Vagina (tissue), 2 donors: Measurements from ENCODE around the gene ZBTB16.

Experiments
- CTCF ChIP-seq, 3 experiments: fragments of 450-650 bp in 2 of 3; fragments of 200-600 bp in 1 of 3; sonication (generic) in 1 of 3; IDR thresholded peaks; one replicate each; pipeline ENCODE4 v1.5.1; 2017 to 2019; ENCODE audit warnings: antibody characterized with exemption in 3 of 3, mild to moderate bottlenecking in 2 of 3, moderate library complexity in 2 of 3
- POLR2A ChIP-seq, 2 donors: fragments of 450-650 bp; IDR thresholded peaks; one replicate each; pipeline ENCODE4 v1.6.1; 2017; ENCODE audit warnings: antibody characterized with exemption in 2 of 2, mild to moderate bottlenecking in 2 of 2, moderate library complexity in 2 of 2

DNA sequence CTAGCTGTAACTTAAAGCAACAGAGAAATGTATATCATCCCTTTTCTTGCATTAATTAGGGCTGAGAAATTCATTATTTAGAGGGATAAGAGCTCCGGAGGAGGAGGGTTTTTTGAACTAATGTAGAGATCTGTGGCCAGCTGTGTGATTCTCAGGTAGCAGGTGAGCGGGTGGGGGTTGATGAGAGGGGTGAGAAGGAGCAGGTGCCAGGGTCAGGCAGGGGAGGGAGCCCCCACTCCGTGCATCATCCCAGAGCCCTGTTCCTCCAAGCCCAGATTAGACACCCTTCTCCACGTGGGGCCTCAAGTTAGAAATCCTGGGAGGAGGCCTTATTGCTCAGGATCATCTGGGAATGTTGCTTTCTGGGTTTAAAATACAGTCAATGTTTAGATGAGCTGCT lies 24.9 kb downstream of the ZBTB16 start:
- TF ChIP-seq POLR2A (IDR thresholded peaks at IDR 0.05) (no peak), CTCF (IDR thresholded peaks at IDR 0.05) (no peak)
